SW480 (cell line): ENCODE data around the gene SRSF12.

ENCODE experiments used
- DNase-seq: peaks from one replicate; pipeline ENCODE4 v3.0.0-alpha.2; 2016; ENCODE audit warnings: low spot score

SRSF12 gene

DNA sequence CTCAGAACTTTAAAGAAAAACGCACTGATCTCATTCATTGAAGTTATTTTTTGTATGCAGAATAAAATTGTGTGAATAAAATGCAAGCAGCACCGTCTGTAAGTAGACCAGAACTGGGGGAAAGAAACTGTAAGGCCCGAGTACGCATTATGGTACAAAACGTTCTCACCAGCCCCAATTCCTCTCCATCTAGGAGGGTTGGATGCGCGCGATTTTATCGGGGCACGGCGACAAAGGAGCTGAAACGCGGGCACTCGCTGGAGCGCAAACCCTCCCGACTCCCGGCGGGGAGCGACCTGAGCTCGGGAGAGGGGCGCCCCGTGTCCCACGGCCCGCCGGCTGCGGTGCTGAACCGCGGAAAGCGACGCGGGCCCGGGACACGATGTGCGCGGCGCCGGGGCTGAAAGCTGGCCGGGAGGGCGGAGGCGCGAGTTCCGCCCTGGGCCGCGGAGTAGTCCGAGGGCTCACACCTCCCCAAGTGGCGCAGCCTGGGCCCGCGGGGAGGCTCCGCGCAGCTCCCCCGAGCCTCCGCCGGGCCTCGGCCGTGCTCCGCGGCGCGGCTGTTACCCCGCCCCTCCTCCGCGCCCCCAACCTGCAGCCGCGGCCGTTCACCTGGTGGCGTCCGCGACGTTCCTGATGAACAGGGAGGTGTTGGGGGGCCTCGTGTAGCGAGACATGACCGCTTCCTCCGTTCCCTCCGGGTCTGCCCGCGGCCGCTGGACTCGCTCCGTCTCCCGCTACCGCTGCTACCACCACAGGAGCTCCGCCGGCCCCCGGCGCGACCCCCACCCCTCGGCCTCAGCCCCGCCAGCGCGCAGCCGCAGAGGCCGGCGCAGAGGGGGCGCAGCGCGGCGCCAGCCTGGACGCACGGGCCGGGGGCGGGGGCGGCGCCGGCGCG, at the start of gene SRSF12:
Gene SRSF12 (minus strand): TSS at position 861 of the 898 bp plus-strand sequence. CDS start 184 bp downstream, at position 677.
- DNase-seq = no peak

DNA sequence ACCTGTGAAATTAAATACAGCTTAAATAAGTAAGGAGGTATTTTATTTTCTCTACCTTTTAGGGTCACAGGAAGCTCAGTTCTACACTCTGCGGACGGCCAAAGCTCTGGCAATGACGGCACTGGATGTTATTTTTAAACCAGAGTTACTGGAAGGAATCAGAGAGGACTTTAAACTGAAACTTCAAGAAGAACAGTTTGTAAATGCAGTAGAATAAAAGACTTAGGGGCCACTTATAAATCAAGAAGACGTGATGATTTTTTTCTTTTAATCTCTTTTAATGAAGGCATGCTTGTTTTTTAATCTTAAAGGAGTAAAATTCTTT, 44.1 kb upstream of the SRSF12 start:
- DNase-seq = no peak

DNA sequence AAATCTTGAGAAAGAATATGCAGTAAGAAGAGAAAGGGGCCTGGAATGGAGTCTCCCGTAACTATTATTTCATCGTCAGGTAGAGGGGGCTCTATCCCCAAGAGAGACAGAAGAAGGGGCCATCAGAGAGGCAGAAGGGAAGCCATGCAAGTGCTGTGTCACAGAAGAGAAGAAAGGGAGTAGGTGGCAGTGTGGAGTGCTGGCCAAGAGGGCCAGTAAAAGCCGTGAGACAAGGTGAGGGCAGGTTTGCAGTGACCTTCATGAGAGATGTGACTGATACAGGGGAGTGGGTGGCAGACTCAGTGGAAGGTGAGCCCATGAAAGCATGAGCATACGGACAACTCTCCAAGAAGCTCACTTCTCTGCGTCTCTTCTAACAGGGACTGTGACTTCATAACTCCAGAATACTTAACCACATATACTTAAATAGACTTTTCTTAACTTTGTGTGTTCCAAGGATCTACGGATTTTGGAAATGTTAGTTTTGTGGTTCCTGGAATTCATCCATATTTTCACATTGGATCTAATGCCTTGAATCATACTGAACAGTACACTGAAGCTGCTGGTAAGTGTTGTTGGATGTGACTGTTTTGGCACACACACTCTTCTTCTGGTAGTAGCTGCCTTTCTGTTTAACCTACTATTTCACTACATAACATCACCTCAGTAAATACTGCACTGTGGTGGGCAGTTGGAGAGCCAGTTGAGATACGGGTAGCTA, 43.6 kb upstream of the SRSF12 start:
- DNase-seq = no peak

DNA sequence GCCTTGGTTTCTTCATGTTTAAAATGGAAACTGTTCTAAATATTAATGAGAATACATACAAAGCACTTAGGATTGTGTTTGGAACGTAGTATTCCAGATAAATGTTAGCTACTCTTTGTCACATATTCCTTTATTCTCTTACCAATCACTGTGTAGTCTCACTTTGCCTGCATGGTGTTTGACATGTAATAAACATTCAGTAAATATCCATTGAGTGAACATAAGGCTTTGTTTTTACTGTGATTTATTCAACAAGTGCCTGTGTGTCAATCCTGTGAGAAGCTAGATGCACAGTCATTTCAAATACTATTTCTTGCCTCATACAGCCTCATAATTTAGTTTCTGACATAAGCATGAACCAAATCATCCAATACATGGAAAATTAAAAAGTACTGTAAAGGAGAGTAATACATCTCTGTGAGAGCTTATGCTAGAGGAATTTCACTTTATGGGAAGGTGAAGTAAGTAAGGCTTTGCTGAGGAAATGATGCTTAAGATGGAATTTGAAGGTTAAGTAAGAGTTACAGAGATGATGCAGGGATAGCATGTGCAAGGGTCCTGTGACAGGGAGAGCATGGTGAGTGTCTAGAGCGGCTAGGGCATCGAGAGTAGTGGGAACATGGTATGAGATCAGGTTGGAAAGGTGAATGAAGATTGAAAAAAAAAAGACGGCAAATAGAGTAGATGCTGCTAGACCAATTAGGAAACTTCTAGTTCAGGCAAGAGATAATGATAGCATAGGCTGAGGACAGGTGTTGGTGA, 42.6 kb upstream of the SRSF12 start:
- no peak for DNase-seq

DNA sequence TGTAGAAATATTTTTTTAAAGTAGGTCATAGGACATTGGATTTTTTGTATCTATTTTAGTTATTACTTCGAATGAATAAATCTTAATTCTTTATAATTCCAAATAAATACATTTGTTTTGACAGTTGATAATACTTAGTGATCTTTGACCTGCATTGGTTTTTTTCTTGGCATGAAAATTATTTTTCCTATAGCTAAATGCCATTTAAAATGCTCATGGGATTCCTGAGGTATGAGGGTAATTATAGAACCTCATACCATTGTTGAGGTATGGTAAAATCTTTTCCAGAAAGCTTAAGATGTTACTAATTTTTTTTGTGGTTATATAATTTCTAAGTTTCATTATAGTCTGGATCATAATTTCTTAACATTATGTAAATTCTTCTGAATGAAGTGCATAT, 36.3 kb upstream of the SRSF12 start:
- DNase-seq = no peak

DNA sequence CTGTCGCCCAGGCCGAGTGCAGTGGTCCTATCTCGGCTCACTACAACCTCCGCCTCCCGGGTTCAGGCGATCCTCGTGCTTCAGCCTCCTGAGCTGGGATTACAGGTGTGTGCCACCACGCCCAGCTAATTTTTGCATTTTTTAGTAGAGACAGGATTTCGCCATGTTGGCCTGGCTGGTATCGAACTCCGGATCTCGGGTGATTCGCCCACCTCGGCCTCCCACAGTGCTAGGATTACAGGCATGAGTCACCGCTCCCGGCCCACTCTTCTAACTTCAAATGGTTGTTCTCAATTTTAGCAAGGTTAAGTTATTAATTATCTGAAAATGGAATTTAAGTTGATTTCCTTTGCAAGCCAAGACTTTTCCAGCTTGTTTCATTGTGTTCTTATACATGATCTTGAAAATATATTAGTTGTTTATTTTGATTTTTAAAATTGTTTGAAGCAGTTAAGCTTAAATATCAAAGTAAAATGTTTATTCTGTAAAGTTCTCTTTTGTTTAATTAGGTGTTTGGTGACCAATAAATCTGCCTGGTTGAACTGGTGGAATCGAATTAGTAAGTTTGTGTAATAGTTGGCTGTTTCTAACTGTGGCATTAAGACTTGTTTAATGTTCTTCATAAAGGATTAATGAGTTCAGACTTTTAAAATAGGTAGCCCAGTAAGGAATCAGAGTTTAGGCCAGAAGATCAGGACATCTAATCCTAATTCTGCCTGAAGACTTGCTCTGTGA, 30.3 kb upstream of the SRSF12 start:
- DNase-seq = no peak

DNA sequence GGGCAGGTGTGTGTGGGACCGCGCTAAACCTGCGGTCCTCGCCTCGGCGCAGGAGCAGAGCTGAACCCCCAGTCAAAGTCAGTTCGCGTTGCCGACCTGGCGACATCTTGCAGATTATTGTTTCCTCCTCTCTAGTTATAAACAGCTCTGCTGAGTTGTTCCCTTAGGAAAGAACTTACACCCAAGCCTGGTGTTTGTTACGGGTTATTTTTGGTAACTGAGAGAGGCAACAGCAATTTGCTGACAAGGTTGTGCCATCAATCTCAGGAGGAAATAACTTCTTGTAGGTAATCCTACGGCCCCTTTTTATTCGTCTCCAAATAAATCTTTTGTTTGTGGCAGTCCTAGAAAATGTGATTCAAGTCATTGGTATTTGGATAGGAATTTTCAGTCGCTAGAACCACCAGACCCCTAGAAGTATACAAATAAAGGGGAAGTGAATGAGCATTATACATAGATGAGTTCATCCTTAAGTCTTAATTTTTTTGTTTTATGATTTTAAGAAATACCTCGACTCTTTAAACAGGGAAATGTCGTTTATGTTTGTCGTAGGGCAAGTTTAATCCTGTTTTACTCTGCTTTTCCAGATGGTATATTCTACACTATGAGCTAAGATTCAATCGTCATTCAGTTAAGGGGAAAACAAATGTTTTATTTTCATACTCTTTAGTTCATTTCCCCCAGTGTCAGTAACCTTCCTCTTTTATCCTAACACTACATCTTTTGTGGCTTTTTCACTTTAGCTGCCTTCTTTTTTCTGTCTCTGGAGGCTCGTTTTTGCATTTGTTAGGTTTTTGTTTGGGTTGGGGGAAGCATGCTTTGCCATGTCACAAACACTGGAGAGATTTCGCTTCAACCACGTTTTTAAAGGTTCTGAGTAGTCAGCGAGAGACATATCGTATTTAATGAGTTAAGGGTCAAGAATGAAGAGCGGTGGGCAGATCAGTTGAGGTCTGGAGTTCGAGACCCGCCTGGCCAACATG, 29.1 kb upstream of the SRSF12 start:
- peak; percentile 48 for DNase-seq

DNA sequence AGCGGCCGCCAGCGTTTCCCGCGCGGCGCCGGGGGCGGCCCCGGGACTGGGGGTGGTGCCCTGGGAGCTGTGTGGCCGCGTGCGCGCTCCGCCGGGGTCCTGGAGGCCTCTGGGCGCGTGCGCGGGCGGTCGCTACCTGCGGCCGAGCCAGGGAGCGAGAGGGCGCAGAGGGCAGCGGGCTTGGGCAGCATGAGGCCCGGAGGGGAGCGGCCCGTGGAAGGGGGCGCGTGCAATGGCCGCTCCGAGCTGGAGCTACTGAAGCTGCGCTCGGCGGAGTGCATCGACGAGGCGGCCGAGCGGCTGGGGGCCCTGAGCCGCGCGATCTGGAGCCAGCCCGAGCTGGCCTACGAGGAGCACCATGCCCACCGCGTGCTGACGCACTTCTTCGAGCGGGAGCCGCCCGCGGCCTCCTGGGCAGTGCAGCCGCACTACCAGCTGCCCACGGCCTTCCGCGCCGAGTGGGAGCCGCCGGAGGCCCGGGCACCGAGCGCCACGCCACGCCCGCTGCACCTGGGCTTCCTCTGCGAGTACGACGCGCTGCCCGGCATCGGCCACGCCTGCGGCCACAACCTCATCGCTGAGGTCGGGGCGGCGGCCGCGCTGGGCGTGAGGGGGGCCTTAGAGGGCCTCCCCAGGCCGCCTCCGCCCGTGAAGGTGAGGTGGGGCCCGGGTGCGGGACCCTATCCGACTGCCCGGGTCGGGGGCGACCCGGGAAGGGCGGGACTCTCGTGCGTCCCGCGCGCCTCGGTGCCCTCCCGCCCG, 28.3 kb upstream of the SRSF12 start, which contains the start of gene PM20D2:
Gene PM20D2 (plus strand): TSS at position 100 of the 762 bp plus-strand sequence. CDS start 90 bp downstream, at position 190.
- peak; percentile 72 for DNase-seq

DNA sequence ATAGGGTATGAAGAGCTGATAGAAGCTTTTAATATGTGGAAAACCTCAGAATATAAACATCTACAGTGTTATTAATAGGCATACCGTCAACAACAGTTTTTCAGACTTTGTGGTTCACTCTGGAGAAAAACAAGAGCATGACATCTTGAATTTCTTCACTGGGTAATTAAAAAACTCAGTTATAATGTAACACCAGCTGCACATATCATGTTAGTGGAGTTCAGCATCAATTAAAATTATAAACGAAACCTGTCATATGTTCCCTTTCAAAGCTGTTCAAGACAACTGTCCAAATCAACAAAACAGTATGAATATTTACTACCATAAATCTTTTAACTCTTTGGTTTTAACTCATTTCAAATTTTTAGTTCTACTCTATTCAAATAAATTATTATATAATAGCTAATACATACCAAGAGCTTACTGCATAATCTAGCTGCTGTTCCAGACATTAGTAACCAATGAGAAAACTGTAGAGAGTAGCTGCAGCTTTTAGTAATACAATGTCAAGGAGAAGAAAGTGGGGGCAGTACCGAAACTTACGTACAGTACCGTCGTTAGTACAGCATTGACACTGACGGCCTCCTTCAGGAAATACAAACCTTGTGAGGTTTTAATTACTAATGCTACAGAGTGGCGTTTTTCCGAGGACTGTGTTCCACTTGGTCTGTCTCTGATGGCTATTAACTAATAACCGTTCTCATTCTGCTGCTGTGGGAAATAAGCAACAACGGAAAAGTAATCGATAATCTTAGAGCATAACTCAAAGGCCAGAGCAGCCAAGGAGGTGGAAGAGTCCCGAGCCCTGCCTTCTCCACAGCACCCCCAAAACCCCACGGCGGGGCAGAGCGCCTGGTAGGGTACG, 27.5 kb upstream of the SRSF12 start:
- DNase-seq = peak; percentile 55

DNA sequence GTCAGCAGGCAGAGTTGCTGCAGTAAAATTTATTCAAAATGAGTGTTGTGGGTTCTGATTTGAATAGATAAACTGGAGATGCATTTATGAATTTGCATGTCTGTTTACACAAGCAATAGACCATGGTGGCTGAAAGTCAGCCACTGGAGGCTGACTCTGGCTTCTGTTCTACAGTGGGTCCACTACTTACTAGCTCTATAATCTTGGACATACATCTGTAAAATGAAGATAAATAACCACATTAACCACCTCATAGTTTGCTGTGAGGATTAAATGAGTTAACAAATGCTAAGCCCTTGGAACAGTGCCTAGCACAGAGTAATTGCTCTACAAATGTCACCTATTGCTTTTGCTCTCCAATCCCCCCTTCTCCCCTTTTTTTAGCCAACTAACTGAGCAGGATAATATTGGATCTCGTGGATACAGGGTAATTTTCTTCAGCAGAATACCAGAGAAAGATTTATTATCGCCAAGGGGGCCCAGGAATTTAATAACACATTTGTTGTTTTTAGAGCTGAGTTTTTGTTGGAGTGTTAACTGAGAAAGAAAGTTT, 26.6 kb upstream of the SRSF12 start:
- no peak for DNase-seq

DNA sequence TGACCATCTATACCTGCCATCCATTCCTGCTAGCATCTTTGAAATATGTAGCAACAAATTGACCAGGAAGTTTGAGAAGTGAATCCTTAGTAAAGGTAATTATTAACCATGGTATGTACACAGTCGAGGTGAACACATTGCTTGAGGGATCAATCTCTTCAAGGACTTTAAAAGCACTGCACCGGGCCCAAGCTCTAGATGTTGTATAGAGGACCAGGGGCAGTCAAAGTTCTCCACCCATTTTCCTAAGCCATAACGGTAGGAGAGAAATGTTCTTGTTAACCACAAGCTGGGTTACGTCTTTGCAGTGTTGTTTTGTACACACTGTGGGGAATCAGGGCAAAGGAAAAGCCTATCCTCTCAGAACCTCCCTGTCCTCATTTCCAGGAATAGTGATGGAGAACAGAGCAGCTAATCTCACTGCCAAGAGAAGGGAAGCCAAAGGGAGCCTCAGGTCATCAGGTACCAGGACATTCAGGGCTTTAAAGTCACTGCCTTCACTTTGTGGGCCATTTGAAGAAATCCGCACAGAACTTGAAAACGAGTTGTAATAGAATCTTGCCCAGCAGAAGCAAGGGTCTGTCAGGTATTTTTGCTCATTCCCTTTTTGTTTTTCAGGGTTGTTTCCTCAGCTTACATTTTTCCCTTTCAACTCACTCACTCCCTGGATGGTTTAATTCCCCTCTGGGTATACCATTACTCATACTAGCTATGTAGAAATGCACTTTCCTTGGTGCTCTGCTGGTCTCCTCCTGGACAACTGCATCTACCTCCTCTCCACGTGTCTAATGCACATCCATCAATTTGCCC, 22.7 kb upstream of the SRSF12 start:
- DNase-seq = no peak

DNA sequence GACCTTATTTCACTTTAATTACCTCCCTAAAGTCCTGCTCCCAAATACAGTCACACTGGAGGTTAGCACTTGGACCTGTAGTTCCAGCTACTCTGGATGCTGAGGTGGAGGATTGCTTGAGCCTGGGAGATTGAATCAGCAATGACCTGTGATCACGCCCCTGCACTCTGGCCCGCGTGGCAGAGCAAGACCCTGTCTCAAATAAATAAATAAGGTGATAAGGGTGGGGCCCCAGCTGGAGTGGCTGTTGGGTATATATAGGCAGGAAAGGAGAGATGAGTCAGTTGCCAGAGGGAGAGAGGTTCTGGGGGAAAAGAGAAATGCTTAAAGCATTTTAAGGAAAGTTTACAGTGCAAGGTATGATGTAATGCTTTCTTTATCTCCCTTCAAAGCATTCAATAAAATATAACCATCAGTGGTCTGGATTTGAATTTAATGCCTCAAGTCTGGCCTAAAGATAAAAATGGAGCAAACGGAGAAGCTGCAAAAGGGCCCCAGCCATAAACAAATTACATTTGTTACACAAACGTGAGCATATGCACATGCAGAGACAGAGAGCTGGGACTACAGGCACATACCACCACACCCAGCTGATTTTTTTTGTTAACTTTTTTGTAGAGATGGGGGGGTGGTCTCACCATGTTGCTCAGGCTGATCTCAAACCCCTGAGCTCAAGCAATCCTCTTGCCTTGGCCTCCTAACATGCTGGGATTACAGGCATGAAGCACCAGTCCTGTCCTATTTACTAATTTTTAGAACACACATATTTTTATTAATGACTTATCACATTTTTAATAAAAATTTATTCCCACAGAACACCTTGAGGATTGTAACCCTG, 21.9 kb upstream of the SRSF12 start:
- no peak for DNase-seq

DNA sequence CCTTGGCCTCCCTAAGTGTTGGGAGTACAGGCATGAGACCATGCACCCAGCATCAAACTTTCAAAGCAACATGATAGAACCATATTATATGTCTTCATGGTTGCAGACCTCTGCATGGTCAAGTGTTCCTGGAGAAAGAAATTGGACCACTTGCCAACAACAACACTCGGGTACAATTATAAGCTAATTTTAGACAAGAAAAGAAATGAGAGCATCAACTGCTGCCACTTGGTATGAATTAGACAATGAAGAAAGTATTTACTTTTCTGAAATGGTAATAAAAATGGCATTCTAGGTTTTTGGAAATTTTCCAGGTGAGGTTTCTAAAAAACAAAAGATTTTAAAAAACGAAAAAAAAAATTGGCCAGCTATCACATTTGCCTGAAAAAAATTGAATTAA, 20.3 kb upstream of the SRSF12 start:
- DNase-seq = no peak

DNA sequence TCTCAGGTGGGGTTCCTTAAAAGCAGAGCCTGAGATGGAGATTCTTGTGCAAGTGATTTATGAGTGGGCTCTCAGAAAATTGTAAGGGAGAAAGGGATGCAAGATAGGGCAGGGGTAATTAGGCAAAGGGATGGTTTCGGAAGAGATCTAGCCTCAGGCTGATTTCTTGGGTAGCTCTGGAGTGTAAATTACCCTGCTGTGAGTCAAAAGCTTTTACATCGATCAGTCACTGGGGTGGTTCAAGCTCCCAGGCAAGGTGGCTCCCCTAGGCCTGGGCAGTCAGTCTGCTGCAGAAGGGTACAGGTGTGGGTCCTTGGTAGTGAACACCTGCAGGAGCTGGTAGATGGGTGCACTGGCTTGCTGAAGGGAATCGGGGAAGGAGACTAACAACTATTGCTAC, 16.9 kb upstream of the SRSF12 start:
- DNase-seq = no peak

DNA sequence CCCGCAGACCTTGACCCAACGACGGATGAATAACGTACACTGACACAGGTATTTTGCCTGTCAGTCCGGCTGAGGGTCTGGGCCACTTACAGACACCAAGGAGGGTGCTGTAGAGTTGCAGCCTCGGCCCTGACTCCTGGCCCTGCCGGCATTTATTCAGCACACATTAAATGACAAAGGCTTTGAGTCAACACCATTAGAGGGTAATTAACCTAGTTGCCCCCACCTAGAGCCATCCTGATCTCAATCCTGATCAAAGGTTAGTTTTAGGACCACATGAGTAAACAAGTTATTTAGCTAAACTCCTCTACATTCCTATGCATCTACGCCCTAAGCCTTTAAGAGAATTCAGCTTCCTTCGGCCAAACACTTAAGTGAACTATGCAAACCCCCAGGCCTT, 16.1 kb upstream of the SRSF12 start:
- DNase-seq = no peak

DNA sequence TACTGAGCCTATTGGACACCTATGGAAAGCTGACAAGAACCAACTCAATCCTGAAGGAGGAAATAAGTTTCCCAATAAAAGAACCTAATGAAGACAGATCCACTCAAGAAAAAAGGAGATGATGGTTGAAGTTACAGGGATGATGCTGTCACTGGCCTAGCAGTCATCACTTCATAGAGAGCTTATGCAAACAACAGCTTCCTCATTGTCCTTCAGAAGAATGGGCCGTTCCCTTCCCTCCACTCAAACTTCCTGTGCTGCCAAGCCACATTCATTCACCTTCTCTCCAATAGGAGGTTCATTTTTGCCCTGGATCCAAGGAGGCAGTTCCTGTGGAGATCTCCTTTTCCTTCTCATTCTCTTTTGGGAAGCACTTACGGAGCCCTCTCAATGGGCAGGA, 14.2 kb upstream of the SRSF12 start:
- DNase-seq = no peak

DNA sequence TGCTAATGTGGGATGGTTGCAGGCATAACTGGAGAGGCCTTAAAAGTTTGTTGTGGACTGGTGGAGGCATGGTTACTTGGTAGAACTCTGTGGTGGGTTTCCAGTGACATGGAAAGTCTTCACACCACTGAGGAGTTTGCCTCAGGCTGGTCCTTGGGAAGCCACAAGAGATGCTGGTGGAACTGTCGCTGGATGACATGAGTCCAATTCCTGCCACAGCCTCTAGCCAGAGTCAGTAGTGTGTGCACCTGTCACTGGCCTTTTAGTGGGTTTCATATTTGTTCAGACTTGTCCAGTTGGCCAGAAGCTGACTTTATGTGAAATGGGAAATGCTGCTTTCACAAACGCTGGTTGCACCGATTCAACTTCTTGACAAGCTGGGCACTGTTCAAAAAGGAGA, 13.7 kb upstream of the SRSF12 start:
- no peak for DNase-seq
